Umbilical cord (tissue), 2 donors: Measurements from ENCODE around the gene C16orf90. TPM values are rescaled to one million over a fixed set of nuclear protein-coding genes. Genes with fewer than 3 reads are reported as not detected.
A peak's percentile ranks its signal among the peaks of the same experiment; 100 is the strongest.

ENCODE experiments used
- DNase-seq: peaks from one replicate; pipeline ENCODE4 v3.0.0-alpha.2; 2015; ENCODE audit warnings: low spot score
- total RNA-seq: library from RNA; depleted of rRNA; stranded (reverse); fragments of >200 nt; gene quantifications from one replicate; pipeline ENCODE4 v1.2.3, GENCODE V29; 2014; ENCODE audit warnings: low replicate concordance; ENCODE audit not compliant: insufficient read depth

C16orf90 gene
- total RNA-seq, 1 donor from 2014 or later: not detected

- no peak for DNase-seq
Measured at GRCh38 chr16:3467921-3468320, 27.4 kb downstream of the C16orf90 start.

GRCh38 chr16:3467182-3467581 lies 28.1 kb downstream of the C16orf90 start:
- no peak for DNase-seq

- no peak for DNase-seq
Measured at GRCh38 chr16:3465911-3466584, 29.2 kb downstream of the C16orf90 start.

- no peak for DNase-seq
Measured at GRCh38 chr16:3465301-3465700, 30.0 kb downstream of the C16orf90 start.

- no peak for DNase-seq
Measured at GRCh38 chr16:3461151-3461550, 34.1 kb downstream of the C16orf90 start.

GRCh38 chr16:3460585-3460984 lies 34.7 kb downstream of the C16orf90 start:
- no peak for DNase-seq

- no peak for DNase-seq
Measured at GRCh38 chr16:3460121-3460520, 35.2 kb downstream of the C16orf90 start.

GRCh38 chr16:3459401-3460090 lies 35.7 kb downstream of the C16orf90 start:
- DNase-seq: peak; percentile 29

GRCh38 chr16:3458852-3459361 lies 36.4 kb downstream of the C16orf90 start:
- peak; percentile 49 for DNase-seq

GRCh38 chr16:3458278-3458851 lies 36.9 kb downstream of the C16orf90 start:
- peak; percentile 58 for DNase-seq

GRCh38 chr16:3457434-3458252 lies 37.6 kb downstream of the C16orf90 start:
- DNase-seq: peak; percentile 93

GRCh38 chr16:3454631-3455147 lies 40.6 kb downstream of the C16orf90 start:
- DNase-seq: no peak

GRCh38 chr16:3454093-3454492 lies 41.2 kb downstream of the C16orf90 start:
- no peak for DNase-seq

- DNase-seq: peak; percentile 50
Measured at GRCh38 chr16:3444032-3444388, 51.3 kb downstream of the C16orf90 start.

Other genes with a start within 250 kb of the C16orf90 start
- gene MEFV, start 238.9 kb downstream of the C16orf90 start, total RNA-seq: 6.7 TPM
- 53.7 TPM for gene ZNF263, start 212.0 kb downstream of the C16orf90 start, total RNA-seq
- gene TIGD7, start 190.1 kb downstream of the C16orf90 start, total RNA-seq: 20.5 TPM
- 28.4 TPM for gene ZNF75A, start 190.0 kb downstream of the C16orf90 start, total RNA-seq
- gene OR2C1, start 139.6 kb downstream of the C16orf90 start, total RNA-seq: 3.6 TPM
- 13.7 TPM for gene ZSCAN32, start 94.5 kb downstream of the C16orf90 start, total RNA-seq
- 3.9 TPM for gene ZNF174, start 94.3 kb downstream of the C16orf90 start, total RNA-seq
- 6.0 TPM for gene ZNF597, start 52.0 kb downstream of the C16orf90 start, total RNA-seq
- gene NAA60, start 51.8 kb downstream of the C16orf90 start, total RNA-seq: 41.9 TPM
- 33.5 TPM for gene CLUAP1, start 5.5 kb upstream of the C16orf90 start, total RNA-seq
- gene NLRC3, start 81.9 kb upstream of the C16orf90 start, total RNA-seq: 9.1 TPM
- 4.8 TPM for gene SLX4, start 116.1 kb upstream of the C16orf90 start, total RNA-seq
- gene DNASE1, start 159.2 kb upstream of the C16orf90 start, total RNA-seq: 43.3 TPM
- gene TRAP1, start 222.0 kb upstream of the C16orf90 start, total RNA-seq: 34.7 TPM